Breast epithelium (tissue), 4 donors: ENCODE measurements around the gene SPTB. TPM values are rescaled to one million over a fixed set of nuclear protein-coding genes. Genes with fewer than 3 reads are reported as not detected.
A peak's percentile ranks its signal among the peaks of the same experiment; 100 is the strongest.

ENCODE experiments used
- DNase-seq, 2 donors: peaks; one replicate each; pipeline ENCODE4 v3.0.0-alpha.2; 2019; ENCODE audit warnings: low spot score in 2 of 2
- H3K27ac ChIP-seq, 2 donors: fragments of 200-600 bp; sonication (generic) in 1 of 2; one replicate each; pipeline ENCODE4 v1.5.1; 2016 to 2019; ENCODE audit warnings: mild to moderate bottlenecking in 1 of 2
- H3K27me3 ChIP-seq, 2 donors: fragments of 200-600 bp; sonication (generic) in 1 of 2; one replicate each; pipeline versions ENCODE4 v1.5.1 to v1.6.0; 2017 to 2019; ENCODE audit warnings: control low read depth in 1 of 2, mild to moderate bottlenecking in 1 of 2
- H3K36me3 ChIP-seq: fragments of 200-600 bp; one replicate; pipeline ENCODE4 v1.5.1; 2019
- H3K4me1 ChIP-seq, 2 donors: fragments of 200-600 bp; sonication (generic); one replicate each; pipeline ENCODE4 v1.5.1; 2016 to 2019; ENCODE audit warnings: control low read depth in 1 of 2
- H3K4me3 ChIP-seq, 3 donors: fragments of 200-600 bp; sonication (generic); 1 replicate in 2 of 3; 2 replicates in 1 of 3; pipeline ENCODE4 v1.5.1; 2016 to 2019; ENCODE audit warnings: mild to moderate bottlenecking in 3 of 3, moderate library complexity in 2 of 3
- H3K9me3 ChIP-seq, 2 donors: fragments of 200-600 bp; sonication (generic) in 1 of 2; one replicate each; pipeline ENCODE4 v1.5.1; 2016 to 2019; ENCODE audit warnings: control low read depth in 1 of 2
- POLR2A ChIP-seq: fragments of 450-650 bp; IDR thresholded peaks from one replicate; pipeline ENCODE4 v1.6.1; 2016; ENCODE audit warnings: antibody characterized with exemption, mild to moderate bottlenecking, moderate library complexity
- POLR2AphosphoS5 ChIP-seq, 3 donors: sonication (generic); formaldehyde crosslinking; IDR thresholded peaks; one replicate each; pipeline ENCODE4 v1.6.1; 2017; ENCODE audit warnings: antibody characterized with exemption in 3 of 3
- intact Hi-C: fragments of 100-400 bp; cut with DNase I; formaldehyde crosslinking; loops from one replicate; pipeline ENCODE4 v1.15.1; 2023; ENCODE audit warnings: low total_unique reads
- total RNA-seq, 3 donors: library from RNA; depleted of rRNA; stranded (reverse); fragments of >200 nt; gene quantifications; one replicate each; pipeline ENCODE4 v1.1.0, GENCODE V29; 2016
- TF ChIP-seq, protein P1 (sequence below), 3 donors: fragments of 450-650 bp; IDR thresholded peaks; one replicate each; pipeline ENCODE4 v1.5.1; 2016 to 2017; ENCODE audit warnings: antibody characterized with exemption in 3 of 3, mild to moderate bottlenecking in 3 of 3, moderate library complexity in 3 of 3

The SPTB gene
- total RNA-seq, 3 donors from 2014 or later: 0.88 to 2.6 (median 2.1) TPM

DNA sequence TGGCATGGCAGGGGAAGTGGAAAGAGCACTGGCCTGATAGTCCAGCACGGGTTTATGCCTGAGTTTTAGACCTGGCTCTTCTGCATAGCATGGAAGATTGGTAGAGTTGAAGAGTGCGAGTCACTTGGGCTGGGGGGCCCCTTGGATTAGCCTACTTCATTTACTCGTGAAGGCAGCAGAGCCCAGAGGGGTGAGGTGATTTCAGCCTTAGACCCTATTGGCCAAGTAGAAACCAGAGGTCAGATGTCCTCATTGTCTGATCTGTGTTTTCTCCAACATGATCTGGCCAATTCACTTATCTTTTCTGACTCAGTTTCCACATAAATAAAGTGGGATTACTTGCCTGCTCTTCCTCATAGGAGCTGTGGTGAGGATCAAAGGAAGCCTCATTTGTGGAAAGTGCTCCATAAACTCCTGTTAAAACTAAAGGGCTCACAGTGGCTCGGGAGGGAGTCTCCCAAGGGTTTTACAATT lies 173.6 kb downstream of the SPTB start:
- Histone ChIP-seq H3K27me3 (no peaks in the 10 kb centered on the region), H3K27ac (peak overlapping the region; percentile 85 to 94), H3K36me3 (no peaks in the 10 kb centered on the region), H3K4me1 (peaks cover 0 to 18% of the 10 kb centered on the region in 2 donors), H3K4me3 (peak overlapping the region; percentile 78 to 88 (median 82)), H3K9me3 (no peaks in the 10 kb centered on the region)
- DNase-seq: no peak
- intact Hi-C loops: no loop called here
- TF ChIP-seq POLR2A (no peak), POLR2AphosphoS5 (IDR thresholded peaks at IDR 0.05) (no peak)
- TF ChIP-seq, protein P1, sequence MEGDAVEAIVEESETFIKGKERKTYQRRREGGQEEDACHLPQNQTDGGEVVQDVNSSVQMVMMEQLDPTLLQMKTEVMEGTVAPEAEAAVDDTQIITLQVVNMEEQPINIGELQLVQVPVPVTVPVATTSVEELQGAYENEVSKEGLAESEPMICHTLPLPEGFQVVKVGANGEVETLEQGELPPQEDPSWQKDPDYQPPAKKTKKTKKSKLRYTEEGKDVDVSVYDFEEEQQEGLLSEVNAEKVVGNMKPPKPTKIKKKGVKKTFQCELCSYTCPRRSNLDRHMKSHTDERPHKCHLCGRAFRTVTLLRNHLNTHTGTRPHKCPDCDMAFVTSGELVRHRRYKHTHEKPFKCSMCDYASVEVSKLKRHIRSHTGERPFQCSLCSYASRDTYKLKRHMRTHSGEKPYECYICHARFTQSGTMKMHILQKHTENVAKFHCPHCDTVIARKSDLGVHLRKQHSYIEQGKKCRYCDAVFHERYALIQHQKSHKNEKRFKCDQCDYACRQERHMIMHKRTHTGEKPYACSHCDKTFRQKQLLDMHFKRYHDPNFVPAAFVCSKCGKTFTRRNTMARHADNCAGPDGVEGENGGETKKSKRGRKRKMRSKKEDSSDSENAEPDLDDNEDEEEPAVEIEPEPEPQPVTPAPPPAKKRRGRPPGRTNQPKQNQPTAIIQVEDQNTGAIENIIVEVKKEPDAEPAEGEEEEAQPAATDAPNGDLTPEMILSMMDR (IDR thresholded peaks at IDR 0.05): no peak

DNA sequence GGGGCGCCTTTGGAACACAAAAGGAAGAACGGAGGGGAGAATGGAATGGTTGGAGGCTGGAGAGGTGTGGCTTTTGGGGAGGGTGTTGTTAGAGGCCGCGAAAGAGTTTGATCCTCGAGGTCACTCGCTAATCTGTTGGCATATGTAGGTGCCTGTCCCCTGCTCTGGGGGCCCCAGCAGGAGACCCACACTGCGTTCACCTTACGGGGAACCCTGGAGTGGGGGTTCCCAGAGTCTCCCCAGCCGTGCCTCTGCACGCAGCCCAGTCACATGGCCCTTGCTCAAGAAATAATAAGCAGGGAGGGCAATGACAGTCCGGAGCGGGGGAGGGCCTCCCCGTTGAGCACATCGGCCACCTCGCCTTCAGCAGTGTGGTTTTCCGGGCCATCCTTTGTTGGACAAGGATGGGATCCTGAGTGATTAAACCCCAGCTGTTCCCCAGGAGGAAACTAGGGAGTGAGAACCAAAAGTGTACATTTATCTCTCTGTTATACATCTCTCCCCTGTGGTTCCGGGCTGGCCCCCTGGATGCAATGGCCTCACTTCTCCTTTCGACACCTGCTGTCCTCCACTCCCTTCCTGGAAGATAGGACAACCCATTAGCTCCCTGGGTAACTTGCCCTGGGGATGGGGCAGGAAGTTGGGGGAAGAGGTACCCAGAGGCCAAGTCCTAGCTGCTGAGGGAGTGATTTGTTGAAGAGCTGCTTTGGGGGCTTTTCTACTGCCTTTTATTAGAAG lies 174.2 kb downstream of the SPTB start:
- intact Hi-C loops: no loop called here
- no peak for TF ChIP-seq POLR2A
- no peak for TF ChIP-seq POLR2AphosphoS5 (IDR thresholded peaks at IDR 0.05)
- TF ChIP-seq, protein P1 (IDR thresholded peaks at IDR 0.05): no peak
- no peak for DNase-seq

DNA sequence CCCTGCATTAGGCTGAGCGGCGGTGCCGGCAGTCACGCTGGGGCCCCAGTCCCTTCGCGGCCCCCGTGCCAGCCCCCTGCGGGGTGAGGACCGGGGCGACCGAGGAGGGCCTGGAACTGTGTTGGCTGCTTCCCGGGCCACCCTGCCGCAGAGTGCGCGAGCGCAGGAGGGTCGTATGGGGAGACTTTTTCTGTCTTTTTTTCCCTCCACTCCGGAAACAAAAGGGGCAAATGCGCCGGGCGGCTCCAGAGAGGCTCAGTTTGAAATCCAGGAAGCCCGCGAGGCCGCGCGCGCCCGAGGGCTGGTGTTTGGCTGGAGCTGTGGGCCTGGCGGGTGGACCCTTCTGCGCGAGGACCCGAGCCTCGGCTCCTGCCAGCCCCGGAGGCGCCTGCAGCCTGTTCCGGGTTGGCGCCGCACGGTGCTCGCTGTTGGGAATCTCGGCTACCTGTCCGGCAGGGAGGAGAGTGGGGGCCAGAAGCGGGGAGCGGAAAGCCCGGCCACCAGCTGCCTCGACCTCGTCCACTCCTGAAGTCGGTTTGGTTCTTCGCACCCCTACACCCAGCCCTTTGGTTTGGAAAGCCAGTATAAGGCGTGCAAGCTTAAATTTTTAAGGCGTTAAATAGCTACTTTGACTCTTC lies 174.8 kb downstream of the SPTB start:
- intact Hi-C loops: no loop called here

More for the DNA sequence above, 174.2 kb downstream of the SPTB start:
- H3K27me3 ChIP-seq: no peaks in the 10 kb centered on the region
- peaks cover 0 to 18% of the 10 kb centered on the region in 2 donors for H3K4me1 ChIP-seq
- no peaks in the 10 kb centered on the region for H3K9me3 ChIP-seq
- no peaks in the 10 kb centered on the region for H3K36me3 ChIP-seq
- peak overlapping the region; percentile 78 to 88 (median 82) for H3K4me3 ChIP-seq
- peak overlapping the region; percentile 85 to 94 for H3K27ac ChIP-seq

DNA sequence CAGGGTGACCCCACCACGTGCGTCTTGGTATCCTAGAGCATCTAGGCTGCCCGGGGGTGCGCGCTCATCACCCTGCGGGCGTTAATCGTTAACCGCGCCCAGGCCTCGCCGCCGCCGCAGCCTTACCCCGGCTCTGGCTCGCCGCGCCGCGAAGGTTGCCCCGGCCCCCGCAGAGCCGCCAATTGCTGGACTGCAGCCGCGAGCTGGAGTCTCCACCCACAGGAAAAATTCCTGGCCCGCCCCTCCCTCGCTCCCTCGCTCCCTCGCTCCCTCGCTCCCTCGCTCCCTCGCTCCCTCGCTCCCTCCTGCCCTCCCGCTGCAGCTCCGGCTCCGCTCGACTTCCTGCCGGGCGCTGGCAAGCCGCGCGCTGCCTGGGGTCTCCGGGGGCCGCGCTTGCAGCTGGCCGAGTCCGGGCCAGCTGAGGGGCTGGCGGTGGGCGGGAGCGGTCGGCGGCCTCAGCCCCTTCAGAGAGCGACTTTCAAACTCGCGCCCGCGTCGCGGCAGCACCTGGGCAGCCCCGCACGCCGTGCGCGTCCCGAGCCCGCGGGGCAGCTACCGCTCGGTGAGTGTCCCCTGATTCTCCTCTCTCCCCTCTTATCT lies 175.5 kb downstream of the SPTB start, which contains the start of gene PLEKHG3:
Gene PLEKHG3 (plus strand): TSS at position 282 of the 600 bp plus-strand sequence. CDS start 23,208 bp downstream, outside the sequence.
- TF ChIP-seq, protein P1 (IDR thresholded peaks at IDR 0.05): no peak
- TF ChIP-seq POLR2AphosphoS5 (IDR thresholded peaks at IDR 0.05) (peak in 2 of 3 donors; percentile 54 to 61), POLR2A (peak; percentile 43)
- H3K4me3 ChIP-seq: peak within 1 kb of the TSS; percentile 78 to 88 (median 82)
- no peaks in the 10 kb centered on the region for H3K36me3 ChIP-seq
- H3K9me3 ChIP-seq: no peaks in the 10 kb centered on the region
- intact Hi-C loops: no loop called here
- H3K27me3 ChIP-seq: no peaks in the 10 kb centered on the region
- peaks cover 0 to 18% of the 10 kb centered on the region in 2 donors for H3K4me1 ChIP-seq
- peak within 1 kb of the TSS; percentile 85 to 94 for H3K27ac ChIP-seq
- DNase-seq: peak; percentile 58 to 90

More for the DNA sequence above, 174.8 kb downstream of the SPTB start:
- H3K27ac ChIP-seq: peak overlapping the region; percentile 85 to 94
- TF ChIP-seq, protein P1 (IDR thresholded peaks at IDR 0.05): no peak
- no peak for TF ChIP-seq POLR2A
- TF ChIP-seq POLR2AphosphoS5 (IDR thresholded peaks at IDR 0.05): no peak
- H3K27me3 ChIP-seq: no peaks in the 10 kb centered on the region
- DNase-seq: peak in 1 of 2 donors; percentile 67
- no peaks in the 10 kb centered on the region for H3K9me3 ChIP-seq
- H3K4me3 ChIP-seq: peak overlapping the region; percentile 78 to 88 (median 82)
- H3K36me3 ChIP-seq: no peaks in the 10 kb centered on the region
- peaks cover 0 to 18% of the 10 kb centered on the region in 2 donors for H3K4me1 ChIP-seq
